BJ (cell line): ENCODE measurements around the gene PUS1. TPM values are rescaled to one million over a fixed set of nuclear protein-coding genes. Genes with fewer than 3 reads are reported as not detected.

Experiments used
- CTCF ChIA-PET: fragments of 350-600 bp; formaldehyde crosslinking; extraction: SDS; loops from one replicate; lab custom pipeline; 2021; ENCODE audit warnings: antibody characterized with exemption, inconsistent platforms; lab: Yijun Ruan, JAX
- POLR2A ChIA-PET: fragments of 300-600 bp; sonication (Branson Sonifier 250); formaldehyde crosslinking; extraction: SDS; loops from one replicate; lab custom pipeline; 2021; ENCODE audit warnings: antibody characterized with exemption; lab: Charles Lee
- DNase-seq: peaks from one replicate; pipeline ENCODE4 v3.0.0-alpha.2; 2011; ENCODE audit warnings: low read depth
- H3K27me3 ChIP-seq: 2 replicates; pipeline ENCODE4 v1.6.0; 2011; ENCODE audit warnings: low read length; ENCODE audit not compliant: control insufficient read depth, insufficient read depth
- H3K36me3 ChIP-seq: 2 replicates; pipeline ENCODE4 v1.5.1; 2011; ENCODE audit warnings: low read length; ENCODE audit not compliant: control insufficient read depth, insufficient read depth
- H3K4me3 ChIP-seq: 2 replicates; pipeline ENCODE4 v1.5.1; 2011; ENCODE audit warnings: low read depth, mild to moderate bottlenecking, control low read depth, low read length
- CTCF ChIP-seq: IDR thresholded peaks from 2 replicates; pipeline ENCODE4 v1.5.1; 2011; ENCODE audit warnings: low read depth, mild to moderate bottlenecking, control low read depth, inconsistent platforms, low read length, moderate library complexity; ENCODE audit not compliant: insufficient read depth
- polyA plus RNA-seq: library from polyadenylated mRNA; depleted of rRNA; stranded (reverse); fragments of >200 nt; gene quantifications from 2 replicates; pipeline ENCODE4 v1.2.3, GENCODE V29; 2011

Gene PUS1
- polyA plus RNA-seq, 1 experiment: 21.2 TPM

GRCh38 chr12:131909081-131909751 is 19.9 kb upstream of the PUS1 start:
- TF ChIP-seq CTCF: no peak
- DNase-seq: no peak
- no peaks in the 10 kb centered on the region for H3K27me3 ChIP-seq
- no peak overlapping the region for H3K4me3 ChIP-seq
- peaks cover 60% of the 10 kb centered on the region for H3K36me3 ChIP-seq
- CTCF ChIA-PET: no interaction called here
- POLR2A ChIA-PET: no interaction called here

DNA sequence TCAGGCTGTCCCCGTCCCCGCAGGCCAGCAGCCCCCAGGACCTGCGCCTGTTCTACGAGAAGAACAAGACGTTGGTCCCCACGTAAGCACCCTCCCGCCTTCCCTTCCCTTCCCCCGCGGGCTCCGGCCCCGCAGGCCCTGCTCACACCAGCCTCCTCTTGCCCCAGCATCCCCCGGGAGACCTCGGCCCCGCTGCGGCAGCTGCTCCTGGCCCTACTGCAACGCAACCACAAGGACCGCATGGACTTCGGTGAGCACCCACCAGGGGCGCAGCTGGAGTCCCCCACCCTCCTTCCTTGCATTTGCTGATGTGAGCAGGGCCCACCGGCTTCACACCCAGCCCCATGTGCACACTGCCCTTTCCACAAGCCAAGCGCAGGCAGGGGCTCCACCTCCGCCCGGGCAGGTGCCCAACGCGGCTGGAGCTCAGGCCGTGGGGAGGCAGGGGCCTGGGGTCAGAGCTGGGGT is 19.3 kb upstream of the PUS1 start:
- H3K36me3 ChIP-seq: peaks cover 60% of the 10 kb centered on the region
- POLR2A ChIA-PET: no interaction called here
- no peak overlapping the region for H3K4me3 ChIP-seq
- H3K27me3 ChIP-seq: no peaks in the 10 kb centered on the region
- no peak for TF ChIP-seq CTCF
- CTCF ChIA-PET: no interaction called here
- no peak for DNase-seq

GRCh38 chr12:131910302-131911027 is 18.6 kb upstream of the PUS1 start:
- no peak for TF ChIP-seq CTCF
- CTCF ChIA-PET: no interaction called here
- Histone ChIP-seq H3K36me3 (peaks cover 64% of the 10 kb centered on the region), H3K27me3 (no peaks in the 10 kb centered on the region), H3K4me3 (no peak overlapping the region)
- no peak for DNase-seq
- POLR2A ChIA-PET: no interaction called here

DNA sequence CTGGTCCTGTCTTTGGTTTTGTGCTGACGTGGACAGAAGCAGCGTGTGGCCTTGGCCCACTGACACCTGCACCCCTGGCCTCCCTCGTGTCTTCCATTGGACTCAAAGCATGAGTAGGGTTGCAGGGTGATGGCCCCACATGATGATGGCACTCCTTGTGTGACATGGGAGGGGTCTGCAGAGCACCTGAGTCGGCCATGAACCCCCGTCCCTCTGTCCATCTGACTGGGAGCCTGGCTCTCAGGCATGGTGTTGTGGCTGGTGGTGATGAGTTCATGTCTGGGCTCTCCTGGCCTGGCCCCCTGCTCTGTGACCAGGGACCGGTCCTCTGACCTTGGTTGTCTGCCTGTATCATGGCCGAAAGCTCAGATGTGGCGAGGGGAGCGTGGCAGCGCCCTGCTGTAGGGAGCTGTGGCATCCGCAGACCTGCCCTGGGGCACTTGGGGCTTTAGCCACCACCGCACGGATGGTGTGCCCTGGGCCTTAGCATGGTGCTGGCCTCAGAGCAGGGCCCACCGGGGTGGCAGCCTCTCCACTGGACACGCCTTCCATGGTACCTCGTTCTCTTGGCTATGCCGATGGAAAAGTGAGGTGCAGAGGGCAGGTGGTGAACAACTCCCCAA is 17.9 kb upstream of the PUS1 start:
- Histone ChIP-seq H3K4me3 (no peak overlapping the region), H3K27me3 (no peaks in the 10 kb centered on the region), H3K36me3 (peaks cover 70% of the 10 kb centered on the region)
- TF ChIP-seq CTCF: no peak
- no peak for DNase-seq
- ChIA-PET CTCF (interaction anchor here (1.0 to 1.3 kb wide), 3 partner anchors 8 to 34 kb away, joined by 3 to 4 read pairs (median 3); no protein-coding TSS in a partner anchor), POLR2A (no interaction called here)

DNA sequence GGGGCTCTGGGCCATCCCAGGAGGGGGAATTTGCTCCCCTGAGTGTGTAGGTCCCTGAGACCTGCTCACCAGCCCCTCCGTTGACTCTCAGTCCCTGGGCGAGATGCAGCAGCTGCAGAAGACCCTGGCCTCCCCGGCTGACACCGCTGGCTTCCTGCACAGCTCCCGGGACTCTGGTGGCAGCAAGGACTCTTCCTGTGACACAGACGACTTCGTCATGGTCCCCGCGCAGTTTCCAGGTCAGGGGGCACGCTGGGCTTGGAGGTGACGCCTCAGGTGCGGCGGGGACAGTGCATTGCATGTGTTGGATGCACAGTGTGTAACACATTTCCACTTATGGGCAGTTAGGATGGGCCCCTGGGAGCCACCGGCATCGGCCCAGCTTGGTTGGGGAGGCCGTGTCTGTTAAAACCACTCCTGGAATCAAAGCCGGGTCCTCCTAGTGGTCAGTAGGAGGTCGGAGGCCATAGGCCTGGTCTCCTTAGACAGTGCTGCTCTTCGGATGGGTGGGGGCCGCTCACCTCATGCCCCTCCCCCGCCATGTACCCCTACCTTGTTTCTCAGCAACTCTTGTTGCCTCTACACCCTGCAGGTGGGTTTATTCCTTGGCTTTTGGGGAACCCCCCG is 17.1 kb upstream of the PUS1 start:
- Histone ChIP-seq H3K36me3 (peaks cover 69% of the 10 kb centered on the region), H3K27me3 (no peaks in the 10 kb centered on the region), H3K4me3 (no peak overlapping the region)
- 0 out of 2 replicates have a peak, but pooled peaks have one; percentile 27 for TF ChIP-seq CTCF
- no peak for DNase-seq
- ChIA-PET POLR2A (no interaction called here), CTCF (interaction anchor here (1.0 to 1.3 kb wide), 3 partner anchors 9 to 33 kb away, joined by 3 to 4 read pairs (median 3); no protein-coding TSS in a partner anchor)
